GM12892 (cell line): ENCODE data around the gene E2F3.

Source experiments
- POLR2A ChIP-seq: IDR thresholded peaks from 2 replicates; pipeline ENCODE4 v1.6.1; 2011; ENCODE audit warnings: low read depth, low read length, control low read depth
- POLR2AphosphoS5 ChIP-seq: IDR thresholded peaks from 2 replicates; pipeline ENCODE4 v1.6.1; 2011; ENCODE audit warnings: low read depth, low read length, control low read depth
- TAF1 ChIP-seq: IDR thresholded peaks from 2 replicates; pipeline ENCODE4 v1.6.1; 2011; ENCODE audit warnings: low read depth, mild to moderate bottlenecking, control low read depth, low read length, borderline replicate concordance

DNA sequence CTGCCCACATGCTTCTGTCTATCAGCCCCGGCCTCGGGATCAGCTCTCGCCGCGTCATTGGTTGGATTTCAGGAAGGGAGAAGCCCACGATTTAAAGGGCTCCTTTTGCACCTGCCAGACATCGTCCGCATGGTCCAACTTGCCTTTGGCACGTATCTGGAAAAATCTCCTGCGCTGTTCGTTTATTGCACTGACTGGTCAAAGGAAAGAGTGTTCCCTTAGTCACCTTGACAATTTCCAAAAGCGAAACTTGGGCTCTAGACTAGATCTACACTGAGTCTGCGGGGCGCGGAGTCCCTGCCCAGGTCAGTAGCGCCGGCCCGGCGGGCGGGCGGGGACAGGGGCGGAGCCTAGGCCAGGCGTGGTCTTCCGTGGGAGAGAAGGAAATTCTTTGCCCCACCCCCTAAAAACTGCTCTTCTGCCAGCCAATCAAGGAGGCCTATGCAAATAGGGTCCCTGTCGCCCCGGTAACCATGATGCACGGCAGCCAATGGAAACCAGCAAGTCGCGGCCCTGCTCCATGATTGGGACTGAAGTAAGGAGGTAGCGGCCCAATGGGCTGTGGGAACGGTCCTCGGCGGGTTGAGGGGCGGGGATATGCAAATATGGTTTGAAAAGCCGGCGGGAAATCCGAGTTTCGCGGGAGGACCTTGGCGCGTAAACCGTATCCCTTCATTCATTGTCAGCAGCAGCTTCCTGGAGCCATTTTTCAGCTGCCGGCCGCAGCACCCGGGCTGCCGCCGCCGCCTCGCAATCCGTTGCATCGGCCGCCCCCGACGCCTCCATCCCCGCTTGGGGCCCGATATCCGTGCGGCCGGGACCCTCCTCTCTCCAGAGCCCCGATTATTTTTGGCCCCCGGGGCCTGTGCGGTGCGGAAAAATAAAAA is at the start of gene E2F3:
- TF ChIP-seq POLR2AphosphoS5 (peak; percentile 92), TAF1 (peak; percentile 95), POLR2A (peak; percentile 89)
